ENCODE data around the gene COMMD3. TPM values are rescaled to one million over a fixed set of nuclear protein-coding genes. Genes with fewer than 3 reads are reported as not detected.

The COMMD3 gene
- 48.1 and 92.4 TPM in 2 replicates for total RNA-seq

DNA sequence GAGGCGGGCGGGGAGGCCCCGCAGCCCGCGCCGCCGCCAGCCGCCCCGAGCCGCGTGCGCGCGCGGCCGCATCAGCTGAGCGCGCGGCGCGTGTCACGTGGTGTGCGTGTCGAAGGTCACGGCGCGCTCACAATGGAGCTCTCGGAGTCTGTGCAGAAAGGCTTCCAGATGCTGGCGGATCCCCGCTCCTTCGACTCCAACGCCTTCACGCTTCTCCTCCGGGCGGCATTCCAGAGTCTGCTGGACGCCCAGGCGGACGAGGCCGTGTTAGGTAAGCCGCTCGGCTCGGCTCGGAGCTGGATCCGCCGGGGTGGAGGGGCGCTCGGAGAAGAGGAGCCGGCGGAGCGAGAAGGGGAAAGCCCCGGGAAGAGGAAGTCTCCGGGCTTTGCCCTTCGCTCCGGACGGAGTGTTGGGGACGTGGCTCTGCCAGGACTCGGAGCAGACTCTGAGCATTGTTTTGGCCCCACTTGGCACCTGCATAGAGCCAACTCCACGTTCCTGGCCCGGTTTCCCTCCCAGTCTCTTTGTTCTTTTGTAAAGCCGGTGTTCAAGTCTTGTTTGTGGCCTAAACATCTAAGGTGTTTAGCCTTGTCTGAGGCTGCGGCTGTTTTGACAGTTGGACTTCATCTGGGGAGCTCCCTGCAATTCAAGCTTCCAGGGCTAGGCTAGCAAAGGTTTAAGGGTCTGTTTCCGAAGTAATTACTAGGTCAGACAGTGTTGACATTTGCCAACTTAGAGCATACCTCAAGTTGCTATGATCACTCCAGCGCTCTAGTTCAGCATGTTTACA, at the start of gene COMMD3:
COMMD3 (plus strand) TSS at position 103 of the 790 bp plus-strand sequence; CDS start at position 133, 30 bp downstream.
- Histone ChIP-seq H3K36me3 (ENCODE audit: control insufficient read depth, insufficient read depth, low read length) (no peaks in the 10 kb centered on the region), H3K27me3 (ENCODE audit: control insufficient read depth, insufficient read depth, low read length) (peaks cover 2% of the 10 kb centered on the region), H3K4me3 (ENCODE audit: low read depth, low read length) (peak within 1 kb of the TSS; percentile 73)
- no peak for DNase-seq (ENCODE audit: low read depth)
- TF ChIP-seq, protein P1, sequence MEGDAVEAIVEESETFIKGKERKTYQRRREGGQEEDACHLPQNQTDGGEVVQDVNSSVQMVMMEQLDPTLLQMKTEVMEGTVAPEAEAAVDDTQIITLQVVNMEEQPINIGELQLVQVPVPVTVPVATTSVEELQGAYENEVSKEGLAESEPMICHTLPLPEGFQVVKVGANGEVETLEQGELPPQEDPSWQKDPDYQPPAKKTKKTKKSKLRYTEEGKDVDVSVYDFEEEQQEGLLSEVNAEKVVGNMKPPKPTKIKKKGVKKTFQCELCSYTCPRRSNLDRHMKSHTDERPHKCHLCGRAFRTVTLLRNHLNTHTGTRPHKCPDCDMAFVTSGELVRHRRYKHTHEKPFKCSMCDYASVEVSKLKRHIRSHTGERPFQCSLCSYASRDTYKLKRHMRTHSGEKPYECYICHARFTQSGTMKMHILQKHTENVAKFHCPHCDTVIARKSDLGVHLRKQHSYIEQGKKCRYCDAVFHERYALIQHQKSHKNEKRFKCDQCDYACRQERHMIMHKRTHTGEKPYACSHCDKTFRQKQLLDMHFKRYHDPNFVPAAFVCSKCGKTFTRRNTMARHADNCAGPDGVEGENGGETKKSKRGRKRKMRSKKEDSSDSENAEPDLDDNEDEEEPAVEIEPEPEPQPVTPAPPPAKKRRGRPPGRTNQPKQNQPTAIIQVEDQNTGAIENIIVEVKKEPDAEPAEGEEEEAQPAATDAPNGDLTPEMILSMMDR (IDR thresholded peaks at IDR 0.05; ENCODE audit: insufficient read depth, low read length, poor library complexity, severe bottlenecking) = no peak

DNA sequence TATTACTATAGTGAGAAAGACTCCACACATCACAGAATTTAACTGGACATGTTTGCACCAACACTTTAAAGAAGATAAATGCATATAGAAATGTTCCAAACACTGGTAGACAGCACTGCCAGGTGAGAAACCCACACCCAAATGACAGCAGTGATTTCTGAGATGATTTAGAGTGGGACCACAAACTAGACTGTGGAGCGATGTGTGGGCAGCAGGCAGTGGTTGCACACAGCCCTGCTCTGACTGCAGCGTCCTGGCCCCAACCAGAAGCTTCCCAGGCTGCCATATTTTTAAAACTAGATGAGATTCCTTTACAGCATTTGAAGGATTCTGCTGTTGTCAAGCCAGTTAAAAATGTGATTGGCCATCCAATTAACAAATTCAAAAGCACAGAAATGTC, 47.7 kb upstream of the COMMD3 start:
- TF ChIP-seq, protein P1 (IDR thresholded peaks at IDR 0.05; ENCODE audit: insufficient read depth, low read length, poor library complexity, severe bottlenecking) = no peak
- H3K36me3 ChIP-seq (ENCODE audit: control insufficient read depth, insufficient read depth, low read length) = no peaks in the 10 kb centered on the region
- no peak overlapping the region for H3K4me3 ChIP-seq (ENCODE audit: low read depth, low read length)
- DNase-seq (ENCODE audit: low read depth) = no peak
- H3K27me3 ChIP-seq (ENCODE audit: control insufficient read depth, insufficient read depth, low read length) = no peaks in the 10 kb centered on the region

DNA sequence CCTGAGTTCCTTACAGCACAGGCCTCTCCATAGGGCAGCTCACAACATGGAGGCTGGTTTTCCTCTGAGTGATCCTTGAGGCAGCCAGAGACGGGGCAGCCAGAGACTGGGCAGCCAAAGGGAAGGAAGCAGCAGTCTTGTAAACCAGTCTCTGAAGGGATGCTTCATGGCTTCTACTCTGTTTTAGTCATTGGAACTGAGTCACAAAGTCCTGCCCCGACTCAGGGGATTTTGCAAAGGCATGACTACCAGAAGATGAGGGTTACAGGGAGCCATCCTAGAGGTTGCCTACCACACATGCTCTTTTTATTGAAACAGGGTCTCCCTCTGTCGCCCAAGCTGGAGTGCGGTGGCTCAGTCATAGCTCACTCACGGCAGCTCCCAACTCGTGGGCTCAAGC, 44.4 kb upstream of the COMMD3 start:
- no peak for DNase-seq (ENCODE audit: low read depth)
- no peaks in the 10 kb centered on the region for H3K36me3 ChIP-seq (ENCODE audit: control insufficient read depth, insufficient read depth, low read length)
- no peaks in the 10 kb centered on the region for H3K27me3 ChIP-seq (ENCODE audit: control insufficient read depth, insufficient read depth, low read length)
- H3K4me3 ChIP-seq (ENCODE audit: low read depth, low read length) = no peak overlapping the region
- TF ChIP-seq, protein P1 (IDR thresholded peaks at IDR 0.05; ENCODE audit: insufficient read depth, low read length, poor library complexity, severe bottlenecking) = no peak

DNA sequence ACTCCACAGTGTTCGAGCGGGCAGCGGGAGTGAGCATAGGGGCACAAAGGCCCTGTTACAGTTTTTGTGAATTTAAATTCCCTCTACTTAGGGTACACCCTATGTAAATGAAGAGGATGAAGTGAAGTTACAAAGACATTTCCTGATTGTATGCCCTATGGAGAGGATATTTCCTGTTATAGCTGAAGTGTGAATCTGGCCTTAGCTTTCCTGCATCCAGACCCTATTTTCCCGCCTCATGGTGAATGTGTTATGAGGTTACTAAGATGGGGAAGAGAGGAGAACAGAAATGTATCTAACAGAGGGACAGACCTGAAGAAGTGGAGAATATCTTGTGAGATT, 37.8 kb upstream of the COMMD3 start:
- H3K4me3 ChIP-seq (ENCODE audit: low read depth, low read length) = no peak overlapping the region
- no peaks in the 10 kb centered on the region for H3K27me3 ChIP-seq (ENCODE audit: control insufficient read depth, insufficient read depth, low read length)
- no peak for DNase-seq (ENCODE audit: low read depth)
- H3K36me3 ChIP-seq (ENCODE audit: control insufficient read depth, insufficient read depth, low read length) = no peaks in the 10 kb centered on the region
- TF ChIP-seq, protein P1 (IDR thresholded peaks at IDR 0.05; ENCODE audit: insufficient read depth, low read length, poor library complexity, severe bottlenecking) = no peak

DNA sequence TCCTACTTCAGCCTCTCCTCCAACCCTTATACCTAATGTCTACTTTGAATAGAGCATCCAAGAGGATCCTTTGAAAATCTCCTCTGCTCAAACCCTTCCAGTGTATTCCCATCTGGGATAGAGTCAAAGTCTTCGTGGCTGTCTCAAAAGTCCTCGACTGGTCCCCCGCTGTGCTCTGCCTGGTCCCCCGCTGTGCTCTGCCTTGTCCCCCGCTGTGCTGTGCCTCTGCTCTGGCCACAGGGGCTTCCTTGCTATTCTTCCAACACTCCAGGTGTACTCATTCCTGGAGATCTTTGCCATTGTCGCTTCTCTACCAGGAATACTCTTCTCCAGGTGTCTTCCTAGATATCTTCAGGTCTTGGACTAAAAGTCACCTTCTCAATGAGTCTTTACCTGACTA, 36.1 kb upstream of the COMMD3 start:
- Histone ChIP-seq H3K4me3 (ENCODE audit: low read depth, low read length) (no peak overlapping the region), H3K27me3 (ENCODE audit: control insufficient read depth, insufficient read depth, low read length) (no peaks in the 10 kb centered on the region), H3K36me3 (ENCODE audit: control insufficient read depth, insufficient read depth, low read length) (no peaks in the 10 kb centered on the region)
- TF ChIP-seq, protein P1 (IDR thresholded peaks at IDR 0.05; ENCODE audit: insufficient read depth, low read length, poor library complexity, severe bottlenecking) = no peak
- DNase-seq (ENCODE audit: low read depth) = no peak

DNA sequence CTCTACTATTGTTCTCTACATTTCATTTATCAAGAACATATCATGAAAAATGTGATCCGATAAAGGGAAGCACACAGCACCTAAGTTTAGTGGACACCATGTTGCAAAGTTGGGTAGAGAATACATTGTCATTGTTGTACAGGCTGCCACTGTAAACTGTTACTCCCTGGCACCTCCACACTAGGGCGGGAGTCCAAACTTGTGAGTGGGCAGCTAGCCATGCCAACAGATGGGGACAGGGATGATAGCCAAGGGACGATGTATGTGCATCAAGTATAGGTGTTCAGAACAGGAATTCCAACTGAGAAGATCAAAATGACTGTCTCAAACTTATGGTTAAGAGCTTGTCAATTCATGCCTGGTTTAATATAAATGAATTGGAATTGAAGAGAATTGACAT, 31.1 kb upstream of the COMMD3 start:
- no peak for DNase-seq (ENCODE audit: low read depth)
- no peaks in the 10 kb centered on the region for H3K27me3 ChIP-seq (ENCODE audit: control insufficient read depth, insufficient read depth, low read length)
- H3K36me3 ChIP-seq (ENCODE audit: control insufficient read depth, insufficient read depth, low read length) = no peaks in the 10 kb centered on the region
- H3K4me3 ChIP-seq (ENCODE audit: low read depth, low read length) = no peak overlapping the region
- TF ChIP-seq, protein P1 (IDR thresholded peaks at IDR 0.05; ENCODE audit: insufficient read depth, low read length, poor library complexity, severe bottlenecking) = no peak

All from kidney epithelial cell (primary cell).